OCI-LY7 (cell line): ENCODE results near the gene FKBP2. TPM values are rescaled to one million over a fixed set of nuclear protein-coding genes. Genes with fewer than 3 reads are reported as not detected.

Experiments used
- BruUV-seq: library from RNA; stranded (reverse); fragments of 400-500 nt; replicated peaks from 2 replicates; lab custom pipeline; 2021; lab: Mats Ljungman, UMichigan
- CTCF ChIA-PET: fragments of 300-600 bp; sonication (Branson Sonifier 250); formaldehyde crosslinking; loops from one replicate; lab custom pipeline; 2022; ENCODE audit warnings: antibody characterized with exemption; ENCODE audit not compliant: unreplicated experiment; lab: Charles Lee
- POLR2A ChIA-PET: fragments of 300-600 bp; sonication (Branson Sonifier 250); formaldehyde crosslinking; loops from one replicate; lab custom pipeline; 2022; ENCODE audit warnings: antibody characterized with exemption; lab: Charles Lee
- DNase-seq: peaks from one replicate; pipeline ENCODE4 v3.0.0-alpha.2; 2015; ENCODE audit warnings: low spot score
- H2AFZ ChIP-seq: fragments of 200-600 bp; sonication (generic), shearing (Covaris generic); 2 replicates; pipeline ENCODE4 v1.6.1; 2014; ENCODE audit warnings: mild to moderate bottlenecking, antibody characterized with exemption, low read length, moderate library complexity
- H3K27ac ChIP-seq: fragments of 200-600 bp; sonication (generic); 2 replicates; pipeline ENCODE4 v1.5.1; 2014; ENCODE audit warnings: mixed run types, low read depth, mild to moderate bottlenecking, moderate library complexity, low read length, inconsistent platforms; ENCODE audit not compliant: poor library complexity, severe bottlenecking
- H3K36me3 ChIP-seq: fragments of 200-600 bp; sonication (generic); 2 replicates; pipeline ENCODE4 v1.6.1; 2014; ENCODE audit warnings: mild to moderate bottlenecking, antibody characterized with exemption, low read length, moderate library complexity, mixed read lengths; ENCODE audit not compliant: insufficient read depth
- H3K4me1 ChIP-seq: fragments of 200-600 bp; sonication (generic); 2 replicates; pipeline ENCODE4 v1.5.1; 2014; ENCODE audit warnings: mild to moderate bottlenecking, low read length; ENCODE audit not compliant: insufficient read depth, poor library complexity, severe bottlenecking
- H3K4me2 ChIP-seq: fragments of 200-600 bp; sonication (generic); 2 replicates; pipeline ENCODE4 v1.6.1; 2014; ENCODE audit warnings: mild to moderate bottlenecking, low read length
- H3K4me3 ChIP-seq: fragments of 200-600 bp; sonication (generic); 2 replicates; pipeline ENCODE4 v1.5.1; 2014; ENCODE audit warnings: mild to moderate bottlenecking, low read depth, low read length; ENCODE audit not compliant: poor library complexity, severe bottlenecking
- H3K79me2 ChIP-seq: fragments of 200-600 bp; sonication (generic); 2 replicates; pipeline ENCODE4 v1.6.1; 2016; ENCODE audit warnings: low read depth, mild to moderate bottlenecking, low read length, moderate library complexity, mixed read lengths; ENCODE audit not compliant: insufficient read depth
- H3K9me2 ChIP-seq: fragments of 200-600 bp; sonication (generic); 2 replicates; pipeline ENCODE4 v1.6.1; 2016; ENCODE audit warnings: mild to moderate bottlenecking, low read length, mixed read lengths; ENCODE audit not compliant: insufficient read depth
- H3K9me3 ChIP-seq: fragments of 200-600 bp; sonication (generic); 2 replicates; pipeline ENCODE4 v1.6.1; 2014; ENCODE audit warnings: mild to moderate bottlenecking, mixed run types, low read length, mixed read lengths
- H4K20me1 ChIP-seq: fragments of 200-600 bp; sonication (generic); 2 replicates; pipeline ENCODE4 v1.6.1; 2014; ENCODE audit warnings: mild to moderate bottlenecking, antibody characterized with exemption, low read length, moderate library complexity, mixed read lengths; ENCODE audit not compliant: insufficient read depth
- CTCF ChIP-seq: fragments of 200-600 bp; sonication (generic); conservative IDR thresholded peaks from 2 replicates; pipeline ENCODE4 v1.5.1; 2014; ENCODE audit warnings: mild to moderate bottlenecking, antibody characterized with exemption, low read length, moderate library complexity, mixed read lengths
- EZH2phosphoT487 ChIP-seq: fragments of 200-600 bp; sonication (generic); IDR thresholded peaks from 2 replicates; pipeline ENCODE4 v1.6.1; 2018; ENCODE audit warnings: low read depth, borderline replicate concordance, mild to moderate bottlenecking, mixed run types, antibody characterized with exemption, low read length, moderate library complexity, mixed read lengths
- intact Hi-C: fragments of 100-400 bp; cut with micrococcal nuclease; formaldehyde crosslinking; loops from one replicate; pipeline ENCODE4 v1.10.0; 2022; ENCODE audit not compliant: unreplicated experiment
- total RNA-seq, 2 experiments: library from RNA; depleted of rRNA in 1 of 2; stranded (reverse); fragments of >200 nt in 1 of 2; shearing (Covaris generic) in 1 of 2; gene quantifications; 2 replicates each; pipeline ENCODE4 v1.2.3, GENCODE V29; 2014 to 2022

Gene FKBP2
- total RNA-seq, 2 experiments from 2014 or later, result 45.5 to 57.3 TPM

- Histone ChIP-seq H3K4me2 (no peak overlapping the region), H3K4me3 (no peak overlapping the region), H3K4me1 (peaks cover 8% of the 10 kb centered on the region), H3K9me3 (no peaks in the 10 kb centered on the region), H4K20me1 (no peaks in the 10 kb centered on the region), H3K9me2 (no peaks in the 10 kb centered on the region), H3K79me2 (no peaks in the 10 kb centered on the region), H3K27ac (no peak overlapping the region), H2AFZ (no peak overlapping the region), H3K36me3 (no peaks in the 10 kb centered on the region)
- TF ChIP-seq CTCF (no peak), EZH2phosphoT487 (no peak)
- DNase-seq, result no peak
- intact Hi-C loops, result no loop called here
- ChIA-PET CTCF (no interaction called here), POLR2A (no interaction called here)
- no TSS peak for BruUV-seq
Measured at GRCh38 chr11:64290352-64291261, 49.7 kb downstream of the FKBP2 start.

GRCh38 chr11:64291262-64291751 is 50.4 kb downstream of the FKBP2 start, which contains the start of gene KCNK4:
TSS of gene KCNK4 (plus strand) at chr11:64291302. CDS start at chr11:64293019, 1,717 bp downstream.
- Histone ChIP-seq H3K79me2 (no peaks in the 10 kb centered on the region), H3K4me1 (peaks cover 3% of the 10 kb centered on the region), H3K4me3 (no peak within 1 kb of the TSS), H3K9me2 (no peaks in the 10 kb centered on the region), H3K4me2 (no peak within 1 kb of the TSS), H2AFZ (no peak within 1 kb of the TSS), H3K9me3 (no peaks in the 10 kb centered on the region), H4K20me1 (no peaks in the 10 kb centered on the region), H3K27ac (no peak within 1 kb of the TSS), H3K36me3 (no peaks in the 10 kb centered on the region)
- TF ChIP-seq CTCF, result no peak
- TF ChIP-seq EZH2phosphoT487, result no peak
- ChIA-PET CTCF (no interaction called here), POLR2A (no interaction called here)
- DNase-seq, result no peak
- no TSS peak for BruUV-seq
- intact Hi-C loops, result no loop called here
